ENCODE results near the gene SHROOM4.

DNA sequence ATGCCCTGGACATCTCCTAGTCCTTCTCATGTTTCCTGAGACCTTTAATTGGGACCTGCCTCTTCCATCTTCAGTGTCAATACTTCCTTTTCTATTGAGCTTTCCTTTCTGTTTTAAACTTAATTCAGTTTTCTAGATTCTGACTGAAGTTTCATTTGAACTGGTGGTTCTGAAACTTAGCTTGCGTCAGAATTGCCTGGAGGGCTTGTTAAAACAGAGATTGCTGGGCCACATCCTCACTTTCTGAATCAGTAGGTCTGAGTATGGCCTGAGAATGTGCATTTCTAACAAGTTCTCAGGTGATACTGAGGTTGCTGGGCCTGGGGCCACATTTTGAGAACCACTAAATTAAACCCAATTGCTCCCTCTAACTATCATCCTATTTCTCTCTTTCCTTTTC, 191.2 kb downstream of the SHROOM4 start:
- TF ChIP-seq POLR2A (IDR thresholded peaks at IDR 0.05), result no peak
- TF ChIP-seq EP300 (IDR thresholded peaks at IDR 0.05), result no peak

Data from gastroesophageal sphincter (tissue), 2 donors.